GM19397 (cell line): ENCODE data around the gene CD101.

ENCODE experiments used
- ATAC-seq: cut with Tn5 transposase; IDR thresholded peaks from one replicate; pipeline ENCODE4 v1.9.1; 2021; ENCODE audit warnings: mild to moderate bottlenecking, moderate library complexity; ENCODE audit not compliant: unreplicated experiment

The CD101 gene

DNA sequence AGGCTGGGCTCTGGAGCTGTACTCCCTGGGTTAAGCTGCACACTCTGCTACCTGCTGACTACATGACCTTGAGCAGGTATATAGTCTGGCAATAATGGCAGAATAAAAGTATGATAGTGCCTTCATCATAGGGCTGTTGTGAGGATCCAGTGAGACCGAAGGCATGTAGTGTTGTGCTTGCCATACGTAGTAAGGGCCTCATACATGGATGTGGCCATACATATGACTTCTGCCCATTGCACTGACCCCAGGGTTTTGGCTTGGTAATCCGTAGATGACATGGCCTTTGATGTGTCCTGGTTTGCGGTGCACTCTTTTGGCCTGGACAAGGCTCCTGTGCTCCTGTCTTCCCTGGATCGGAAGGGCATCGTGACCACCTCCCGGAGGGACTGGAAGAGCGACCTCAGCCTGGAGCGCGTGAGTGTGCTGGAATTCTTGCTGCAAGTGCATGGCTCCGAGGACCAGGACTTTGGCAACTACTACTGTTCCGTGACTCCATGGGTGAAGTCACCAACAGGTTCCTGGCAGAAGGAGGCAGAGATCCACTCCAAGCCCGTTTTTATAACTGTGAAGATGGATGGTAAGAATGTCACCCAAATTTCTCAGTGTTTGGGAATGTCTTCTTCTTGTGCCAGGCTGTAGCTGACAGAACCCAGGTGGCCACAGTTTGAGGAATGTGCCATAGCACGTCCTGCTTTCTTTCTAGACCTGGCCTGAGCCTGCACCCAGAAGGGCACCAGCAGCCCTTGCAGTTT lies 17.0 kb upstream of the CD101 start:
- no peak for ATAC-seq

- ATAC-seq, result no peak
Observed at GRCh38 chr1:116986421-116987255, 14.9 kb upstream of the CD101 start.

DNA sequence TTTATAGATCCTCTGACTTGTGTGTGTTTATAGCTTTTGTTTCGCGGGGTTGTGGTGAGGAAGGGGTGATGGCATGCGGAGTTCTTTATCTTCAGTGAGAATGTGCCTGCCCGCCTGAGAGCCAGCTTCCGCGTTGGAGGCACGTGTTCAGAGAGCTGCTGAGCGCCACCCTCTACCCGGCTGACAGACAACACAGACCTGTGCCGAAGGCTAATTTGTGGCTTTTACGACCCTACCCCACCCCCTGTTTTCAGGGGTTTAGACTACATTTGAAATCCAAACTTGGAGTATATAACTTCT lies 14.4 kb upstream of the CD101 start:
- ATAC-seq, result no peak

DNA sequence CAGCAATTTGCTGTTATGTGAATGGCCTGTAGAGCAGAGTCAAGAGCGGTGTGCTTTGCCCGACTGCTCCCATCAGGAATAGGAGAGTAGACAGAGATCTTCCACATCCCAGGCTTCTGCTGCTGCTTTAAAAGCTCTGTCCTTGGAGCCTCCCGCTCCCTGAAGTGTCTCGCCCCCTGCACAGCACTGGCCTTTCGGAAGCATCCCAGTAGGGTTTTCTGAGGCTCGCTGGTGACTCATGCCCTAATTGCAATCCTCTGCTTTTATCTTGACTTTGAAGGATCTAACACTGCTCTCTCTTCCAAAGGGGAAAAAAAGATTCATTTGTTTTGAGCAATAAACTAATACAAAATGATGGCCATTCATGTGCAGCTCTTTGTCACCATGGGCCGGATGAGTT lies 13.3 kb upstream of the CD101 start:
- no peak for ATAC-seq

- no peak for ATAC-seq
Observed at GRCh38 chr1:116988908-116989307, 12.7 kb upstream of the CD101 start.

GRCh38 chr1:116989835-116990234 lies 11.7 kb upstream of the CD101 start:
- ATAC-seq, result no peak

DNA sequence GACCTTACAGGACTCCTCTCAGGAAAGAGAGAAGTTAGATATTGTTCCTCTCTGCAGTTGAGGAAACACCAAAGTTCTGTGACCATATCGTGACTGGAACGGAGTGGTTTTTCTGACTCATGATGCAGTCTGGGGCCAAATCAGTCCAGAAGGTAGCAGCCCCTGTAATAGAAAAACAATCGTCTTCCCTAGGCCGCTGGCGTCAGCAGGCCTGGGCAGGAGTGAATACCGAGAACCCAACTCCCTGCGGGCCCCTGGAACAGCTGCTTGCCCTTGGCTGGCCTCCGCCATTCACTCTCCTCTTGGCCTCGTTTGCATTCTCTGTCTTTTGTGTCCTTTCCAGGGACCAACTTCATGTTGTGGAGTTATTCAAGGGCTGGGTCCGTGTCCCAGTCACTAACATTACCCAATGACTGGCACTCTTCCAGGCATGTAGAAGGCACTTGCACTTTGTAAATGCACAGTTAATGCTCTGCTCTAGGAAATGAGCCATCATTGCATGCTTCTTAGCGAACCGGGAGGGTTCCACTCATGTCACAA lies 10.9 kb upstream of the CD101 start:
- ATAC-seq, result no peak

- ATAC-seq, result no peak
Observed at GRCh38 chr1:116991171-116991845, 10.3 kb upstream of the CD101 start.

DNA sequence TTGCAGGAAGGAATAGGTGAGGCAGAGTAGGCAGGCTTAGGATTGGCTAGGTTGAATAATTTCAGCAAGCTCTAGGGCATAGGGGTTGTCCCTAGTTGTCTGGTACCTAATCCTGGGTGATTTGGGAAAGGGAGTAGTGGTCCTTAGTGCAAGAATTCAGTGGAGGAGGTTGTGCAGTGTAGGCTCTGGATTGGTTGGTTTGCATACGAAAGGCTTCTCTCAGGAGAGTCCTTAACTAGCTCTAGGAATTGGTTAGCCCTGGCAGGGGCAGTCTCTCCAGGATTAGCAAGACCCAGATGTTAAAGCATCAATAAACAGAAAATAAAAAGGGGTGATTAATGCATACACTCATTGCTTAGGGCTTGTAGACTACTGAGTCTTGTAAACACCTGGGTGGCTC lies 9.6 kb upstream of the CD101 start:
- ATAC-seq, result no peak

DNA sequence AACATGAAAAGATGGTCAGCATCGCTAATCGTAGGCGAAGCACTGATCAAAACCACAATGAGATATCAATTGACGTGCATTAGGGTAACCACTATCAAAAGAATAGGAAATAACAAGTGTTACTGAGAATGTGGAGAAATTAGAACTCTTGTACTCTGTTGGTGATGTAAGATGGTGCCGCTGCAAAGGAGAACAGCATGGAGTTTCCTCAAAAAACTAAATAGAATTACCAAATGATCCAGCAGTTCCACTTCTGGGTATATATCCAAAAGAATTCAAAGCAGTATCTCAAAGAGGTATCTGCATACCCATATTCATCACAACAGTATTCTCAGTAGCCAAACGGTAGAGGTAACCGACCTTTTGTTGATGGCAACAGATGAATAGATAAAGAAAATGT lies 8.3 kb upstream of the CD101 start:
- ATAC-seq, result no peak

- no peak for ATAC-seq
Observed at GRCh38 chr1:116994411-116994810, 7.1 kb upstream of the CD101 start.

DNA sequence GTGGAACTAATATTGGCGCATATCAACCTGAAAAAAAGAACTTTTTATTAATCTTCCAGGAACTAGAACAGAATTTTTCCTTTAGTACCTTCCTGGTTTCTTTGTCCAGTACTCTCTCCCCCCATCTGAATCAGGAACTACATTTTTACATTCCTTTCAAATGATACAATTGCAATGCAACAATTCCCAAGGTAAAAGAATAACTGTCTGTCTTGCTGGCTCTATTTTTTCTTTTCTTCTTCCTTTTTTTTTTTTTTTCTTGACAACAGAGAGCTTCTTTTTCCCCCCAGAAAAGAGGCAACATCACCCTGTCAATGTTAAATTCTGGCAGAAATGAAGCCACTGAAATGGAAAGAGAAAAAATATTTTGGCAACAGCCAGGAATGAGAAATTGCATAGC lies 4.5 kb upstream of the CD101 start:
- no peak for ATAC-seq

GRCh38 chr1:116997636-116998035 lies 3.9 kb upstream of the CD101 start:
- no peak for ATAC-seq

DNA sequence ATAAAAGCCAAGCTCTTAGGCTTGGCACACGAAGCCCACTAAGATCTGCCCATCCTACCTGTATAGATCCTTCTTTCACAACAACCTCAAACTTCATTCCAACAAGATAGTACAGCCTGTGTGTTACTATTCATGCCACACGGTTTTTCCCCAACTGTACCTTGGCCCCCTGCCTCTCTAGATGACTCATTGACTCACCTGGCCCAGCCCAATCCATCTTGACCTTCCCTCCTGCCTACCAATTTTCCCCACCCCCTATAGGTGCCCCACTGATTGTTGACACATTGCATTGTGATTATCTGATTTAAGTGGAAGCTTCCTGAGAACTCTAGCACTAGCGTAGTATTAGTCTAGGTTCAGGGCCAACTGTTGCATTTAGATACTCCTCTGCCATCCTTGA lies 2.0 kb upstream of the CD101 start:
- ATAC-seq, result no peak

DNA sequence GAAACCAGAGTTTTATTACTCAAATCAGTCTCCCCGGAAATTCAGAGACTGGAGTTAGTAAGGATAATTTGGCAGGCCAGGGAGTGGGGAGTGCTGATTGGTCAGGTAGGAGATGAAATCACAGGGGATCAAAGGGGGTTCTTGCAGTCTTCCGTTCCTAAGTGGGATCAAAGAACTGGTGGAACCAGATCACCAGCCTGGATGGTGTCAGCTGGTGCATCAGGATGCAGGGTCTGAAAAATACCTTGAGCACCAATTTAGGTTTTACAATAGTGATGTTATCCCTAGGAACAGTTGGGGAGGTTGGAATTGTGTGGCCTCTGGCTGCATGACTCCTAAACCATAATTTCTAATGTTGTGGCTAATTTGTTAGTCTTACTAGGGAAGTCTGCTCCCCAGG lies 1.4 kb upstream of the CD101 start:
- ATAC-seq, result no peak

DNA sequence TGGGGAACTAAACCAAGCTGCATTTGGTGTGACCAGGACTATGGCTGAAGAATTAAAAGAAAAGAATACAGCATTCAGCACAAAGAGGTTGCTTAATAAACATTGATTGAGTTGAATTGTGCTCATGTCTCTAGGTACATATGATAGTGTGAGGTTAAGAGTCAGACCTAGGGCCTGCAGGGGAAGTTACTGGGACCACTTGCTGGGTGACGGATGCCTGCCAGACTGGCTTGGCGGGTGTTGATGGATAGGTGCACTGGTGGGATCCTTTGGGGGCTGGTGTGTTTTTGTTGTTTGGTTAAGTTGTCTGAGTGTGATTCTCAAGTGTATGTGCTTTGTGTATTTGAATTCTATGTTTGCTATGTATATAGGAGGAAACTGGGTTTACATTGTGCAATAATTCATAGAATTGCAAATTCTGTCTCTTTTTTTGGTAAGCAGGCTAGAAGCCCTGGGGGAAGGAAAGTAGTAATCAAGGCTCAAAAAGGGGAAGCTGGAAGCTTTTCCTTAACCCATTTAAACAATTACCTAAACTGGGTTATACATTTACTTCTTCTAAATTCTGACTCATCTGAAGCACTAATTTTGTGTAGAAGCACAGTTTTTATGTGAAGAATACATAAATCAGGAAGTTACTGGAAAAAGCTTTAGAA lies 1.8 kb downstream of the CD101 start:
- no peak for ATAC-seq

GRCh38 chr1:117007719-117008013 lies 6.1 kb downstream of the CD101 start:
- ATAC-seq, result no peak

- no peak for ATAC-seq
Observed at GRCh38 chr1:117008656-117009055, 7.1 kb downstream of the CD101 start.

DNA sequence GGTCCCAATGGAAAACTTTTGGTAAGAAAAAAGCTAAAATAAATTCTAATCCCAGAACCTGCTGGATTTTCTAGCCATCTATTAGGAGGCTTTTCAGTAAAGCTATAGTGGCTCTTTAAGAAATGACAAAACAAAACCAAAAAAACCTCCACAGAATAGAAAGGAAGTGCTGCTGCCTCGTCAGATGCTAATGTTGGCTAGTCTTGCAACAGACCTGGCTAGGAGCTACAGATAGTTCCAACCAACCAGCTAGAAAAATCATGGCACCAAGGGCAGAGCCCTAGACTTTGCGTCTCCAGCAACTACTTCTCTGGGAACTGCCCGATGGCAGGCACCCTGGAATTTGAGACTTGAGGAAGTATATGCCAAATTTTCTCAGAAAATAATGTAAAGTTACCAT lies 7.6 kb downstream of the CD101 start:
- no peak for ATAC-seq

DNA sequence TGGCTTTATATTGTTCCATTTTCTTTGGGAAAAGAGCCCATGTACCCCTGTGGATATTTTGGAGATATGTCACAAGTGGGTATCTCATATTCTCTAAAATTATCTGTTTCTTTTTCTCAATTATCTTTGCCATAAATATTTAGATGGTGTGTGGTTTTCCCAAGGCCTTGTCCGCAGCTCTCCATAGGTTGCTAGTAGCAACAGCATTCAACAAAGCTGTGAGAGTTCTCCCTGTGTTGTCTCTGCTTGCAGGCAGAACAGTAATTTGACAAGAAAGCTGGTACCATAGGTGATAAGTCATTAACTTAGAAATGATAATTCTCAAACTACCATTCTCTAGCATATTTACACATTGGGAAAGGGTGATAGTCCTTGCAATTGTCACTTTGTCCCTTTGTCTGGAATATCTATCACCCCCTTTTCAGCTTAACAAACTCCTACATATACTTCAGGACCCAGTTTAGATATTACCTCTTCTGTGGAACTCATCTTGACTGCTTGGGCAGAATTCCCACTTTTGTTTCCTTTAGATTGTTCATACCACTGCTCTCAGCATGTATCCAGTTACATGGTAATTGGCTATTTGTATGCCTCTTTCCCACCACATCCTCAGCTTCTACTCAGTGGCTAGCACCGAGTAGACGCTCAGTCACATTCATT lies 8.9 kb downstream of the CD101 start:
- ATAC-seq, result no peak

- ATAC-seq, result no peak
Observed at GRCh38 chr1:117011334-117011733, 9.8 kb downstream of the CD101 start.
